ENCODE results near the gene CFAP410. TPM values are rescaled to one million over a fixed set of nuclear protein-coding genes. Genes with fewer than 3 reads are reported as not detected.

CFAP410 gene
- total RNA-seq (2022) (7.5 and 8.6 TPM in 2 replicates), Bru-seq, nascent RNA (percentile 41 among the genes with signal in this experiment), BruChase-seq, experiment 1, labeled RNA remaining after a 6-hour chase (percentile 44 among the genes with signal in this experiment), BruChase-seq, experiment 2, labeled RNA remaining after a 2-hour chase (percentile 48 among the genes with signal in this experiment)
- long read RNA-seq, partial matches to known transcripts: 0 of 5 reads
- long read RNA-seq, other reads (novel, unspliced or antisense): 5 of 5 reads

GRCh38 chr21:44338971-44339910 lies at the start of gene CFAP410:
Gene CFAP410, minus strand, starts transcription at chr21:44339390. Its CDS starts 196 bp downstream, at chr21:44339194.
- BruUV-seq (replicated peaks): TSS peak; percentile 87
- no peak for TF ChIP-seq CTCF (IDR thresholded peaks at IDR 0.05; ENCODE audit: unreplicated experiment)
- intact Hi-C loops (cut with micrococcal nuclease; ENCODE audit: unreplicated experiment): no loop called here
- peak within 1 kb of the TSS; percentile 92 for H3K4me3 Mint-ChIP-seq (ENCODE audit: low read depth, unreplicated experiment)
- H3K27me3 Mint-ChIP-seq (ENCODE audit: unreplicated experiment): no peaks in the 10 kb centered on the region
- H3K36me3 Mint-ChIP-seq (ENCODE audit: insufficient read depth, unreplicated experiment): peaks cover 14% of the 10 kb centered on the region
- H3K27ac Mint-ChIP-seq (ENCODE audit: unreplicated experiment): peak within 1 kb of the TSS; percentile 88
- CTCF ChIA-PET: interaction anchor here (0.6 to 1.2 kb wide), 2 partner anchors 122 to 454 kb away, joined by 4 to 6 read pairs; no protein-coding TSS in a partner anchor
- H3K4me1 Mint-ChIP-seq (ENCODE audit: low read depth, unreplicated experiment): no peaks in the 10 kb centered on the region
- H3K9me3 Mint-ChIP-seq (ENCODE audit: low read depth, unreplicated experiment): no peaks in the 10 kb centered on the region
- DNase-seq: peak; percentile 91

DNA sequence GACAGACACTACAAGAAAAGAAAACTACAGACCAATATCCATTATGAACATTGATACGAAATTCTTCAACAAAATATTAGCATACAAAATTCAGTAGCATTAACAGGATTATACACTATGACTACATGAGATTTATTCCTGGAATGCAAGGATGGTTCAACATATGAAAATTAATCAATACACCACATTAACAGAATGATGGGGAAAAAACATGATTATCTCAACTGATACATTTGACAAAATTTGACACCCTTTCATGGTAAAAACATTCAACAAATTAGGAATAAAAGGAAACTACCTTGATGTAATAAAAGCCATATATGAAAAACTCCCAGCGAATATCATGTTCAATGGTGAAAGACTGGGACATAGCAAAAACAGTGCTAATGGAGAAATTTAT lies 45.8 kb upstream of the CFAP410 start:
- DNase-seq: no peak
- Mint-ChIP-seq H3K4me3 (ENCODE audit: low read depth, unreplicated experiment) (no peak overlapping the region), H3K4me1 (ENCODE audit: low read depth, unreplicated experiment) (no peaks in the 10 kb centered on the region), H3K9me3 (ENCODE audit: low read depth, unreplicated experiment) (peaks cover 3% of the 10 kb centered on the region), H3K36me3 (ENCODE audit: insufficient read depth, unreplicated experiment) (no peaks in the 10 kb centered on the region), H3K27me3 (ENCODE audit: unreplicated experiment) (peaks cover 32% of the 10 kb centered on the region), H3K27ac (ENCODE audit: unreplicated experiment) (no peak overlapping the region)
- CTCF ChIA-PET: no interaction called here
- no peak for TF ChIP-seq CTCF (IDR thresholded peaks at IDR 0.05; ENCODE audit: unreplicated experiment)
- intact Hi-C loops (cut with micrococcal nuclease; ENCODE audit: unreplicated experiment): no loop called here
- no TSS peak for BruUV-seq (replicated peaks)

DNA sequence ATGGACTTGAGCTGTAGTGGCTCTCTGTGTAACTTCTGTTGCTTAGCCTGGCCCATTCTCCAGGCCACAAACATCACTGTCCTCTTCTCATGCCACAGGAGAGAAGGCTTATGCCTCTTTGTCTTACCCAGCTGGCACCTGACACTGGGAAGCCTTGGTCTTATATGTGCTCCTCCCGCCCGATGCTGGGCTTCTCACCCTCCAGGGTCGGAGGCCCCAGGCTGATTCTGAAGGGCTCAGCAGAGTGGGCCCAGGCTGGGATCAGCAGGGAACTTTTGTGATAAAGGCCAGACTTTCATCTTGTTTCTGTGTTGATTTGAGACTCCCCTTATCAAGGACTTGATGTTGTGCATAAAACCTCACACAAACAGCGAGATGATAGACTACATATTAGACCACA lies 44.0 kb upstream of the CFAP410 start:
- CTCF ChIA-PET: no interaction called here
- BruUV-seq (replicated peaks): no TSS peak
- H3K9me3 Mint-ChIP-seq (ENCODE audit: low read depth, unreplicated experiment): peaks cover 3% of the 10 kb centered on the region
- H3K36me3 Mint-ChIP-seq (ENCODE audit: insufficient read depth, unreplicated experiment): no peaks in the 10 kb centered on the region
- peaks cover 35% of the 10 kb centered on the region for H3K27me3 Mint-ChIP-seq (ENCODE audit: unreplicated experiment)
- no peak overlapping the region for H3K27ac Mint-ChIP-seq (ENCODE audit: unreplicated experiment)
- intact Hi-C loops (cut with micrococcal nuclease; ENCODE audit: unreplicated experiment): no loop called here
- no peaks in the 10 kb centered on the region for H3K4me1 Mint-ChIP-seq (ENCODE audit: low read depth, unreplicated experiment)
- no peak for TF ChIP-seq CTCF (IDR thresholded peaks at IDR 0.05; ENCODE audit: unreplicated experiment)
- no peak for DNase-seq
- H3K4me3 Mint-ChIP-seq (ENCODE audit: low read depth, unreplicated experiment): no peak overlapping the region

- Mint-ChIP-seq H3K27me3 (ENCODE audit: unreplicated experiment) (peaks cover 35% of the 10 kb centered on the region), H3K36me3 (ENCODE audit: insufficient read depth, unreplicated experiment) (no peaks in the 10 kb centered on the region), H3K9me3 (ENCODE audit: low read depth, unreplicated experiment) (peaks cover 3% of the 10 kb centered on the region), H3K4me1 (ENCODE audit: low read depth, unreplicated experiment) (no peaks in the 10 kb centered on the region), H3K4me3 (ENCODE audit: low read depth, unreplicated experiment) (no peak overlapping the region), H3K27ac (ENCODE audit: unreplicated experiment) (no peak overlapping the region)
- BruUV-seq (replicated peaks): no TSS peak
- CTCF ChIA-PET: no interaction called here
- intact Hi-C loops (cut with micrococcal nuclease; ENCODE audit: unreplicated experiment): no loop called here
- no peak for DNase-seq
- TF ChIP-seq CTCF (IDR thresholded peaks at IDR 0.05; ENCODE audit: unreplicated experiment): no peak
These were observed 43.3 kb upstream of the CFAP410 start for GRCh38 chr21:44382536-44382935.

Data from Calu3 (cell line).